ENCODE measurements around the gene SRSF2.
"Not testable (repeated sequence)": the region's sequence is repeated elsewhere in the genome, so short reads cannot be mapped to it uniquely, and the experiment has no call there.

DNA sequence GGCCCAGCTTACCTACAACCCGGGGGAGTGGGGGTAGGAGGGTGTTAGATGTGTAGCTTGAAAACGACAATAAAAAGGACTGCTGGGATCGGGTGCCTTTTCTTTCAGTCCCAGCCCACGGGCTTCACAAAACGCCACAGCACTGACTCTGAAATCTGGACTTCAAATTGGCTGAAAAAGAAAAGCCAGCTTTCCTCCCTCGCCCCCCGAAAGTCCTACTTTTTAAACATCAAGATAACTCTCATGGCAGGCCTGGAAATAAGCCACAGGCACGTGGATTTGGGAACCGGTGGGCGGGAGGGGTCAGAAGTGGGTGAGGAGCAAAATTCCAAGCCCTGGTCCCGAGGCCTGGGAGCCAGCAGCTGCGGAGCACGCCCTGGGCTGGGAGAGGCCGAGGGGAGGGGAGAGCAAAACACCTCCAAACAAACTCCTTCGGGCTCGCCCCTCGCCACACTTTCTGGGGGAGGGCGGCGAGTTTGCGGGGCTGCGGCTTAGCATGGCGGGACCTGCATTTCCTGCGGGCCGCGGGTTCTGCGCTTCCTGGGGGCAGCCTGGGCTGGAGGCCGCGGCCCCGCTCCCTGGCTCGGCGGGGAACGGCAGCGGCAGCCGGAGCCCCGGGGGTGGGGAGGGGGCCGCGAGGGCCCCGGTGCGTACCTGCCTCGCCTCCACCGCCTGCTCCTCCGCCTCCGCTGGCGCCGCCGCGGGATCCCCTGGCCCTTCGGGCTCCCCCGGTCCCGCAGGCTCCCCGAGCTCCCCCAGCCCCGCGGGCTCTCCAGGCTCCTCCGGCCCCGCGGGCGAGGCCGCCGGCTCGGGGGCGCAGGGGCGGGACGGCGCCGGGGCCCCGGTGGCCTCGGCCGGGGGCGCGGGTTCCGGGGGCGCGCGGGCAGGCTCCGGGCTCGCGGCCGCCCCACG is 26.9 kb downstream of the SRSF2 start:
- TF ChIP-seq, protein P1, sequence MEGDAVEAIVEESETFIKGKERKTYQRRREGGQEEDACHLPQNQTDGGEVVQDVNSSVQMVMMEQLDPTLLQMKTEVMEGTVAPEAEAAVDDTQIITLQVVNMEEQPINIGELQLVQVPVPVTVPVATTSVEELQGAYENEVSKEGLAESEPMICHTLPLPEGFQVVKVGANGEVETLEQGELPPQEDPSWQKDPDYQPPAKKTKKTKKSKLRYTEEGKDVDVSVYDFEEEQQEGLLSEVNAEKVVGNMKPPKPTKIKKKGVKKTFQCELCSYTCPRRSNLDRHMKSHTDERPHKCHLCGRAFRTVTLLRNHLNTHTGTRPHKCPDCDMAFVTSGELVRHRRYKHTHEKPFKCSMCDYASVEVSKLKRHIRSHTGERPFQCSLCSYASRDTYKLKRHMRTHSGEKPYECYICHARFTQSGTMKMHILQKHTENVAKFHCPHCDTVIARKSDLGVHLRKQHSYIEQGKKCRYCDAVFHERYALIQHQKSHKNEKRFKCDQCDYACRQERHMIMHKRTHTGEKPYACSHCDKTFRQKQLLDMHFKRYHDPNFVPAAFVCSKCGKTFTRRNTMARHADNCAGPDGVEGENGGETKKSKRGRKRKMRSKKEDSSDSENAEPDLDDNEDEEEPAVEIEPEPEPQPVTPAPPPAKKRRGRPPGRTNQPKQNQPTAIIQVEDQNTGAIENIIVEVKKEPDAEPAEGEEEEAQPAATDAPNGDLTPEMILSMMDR (IDR thresholded peaks at IDR 0.05; ENCODE audit: insufficient read depth, low read length, poor library complexity, severe bottlenecking) = not testable (repeated sequence)
- not testable (repeated sequence) for TF ChIP-seq EZH2phosphoT487 (conservative IDR thresholded peaks at IDR 0.05; ENCODE audit: low read length)
